ENCODE results near the gene TLE4.
"Not testable (repeated sequence)": the region's sequence is repeated elsewhere in the genome, so short reads cannot be mapped to it uniquely, and the experiment has no call there.

TLE4 gene

DNA sequence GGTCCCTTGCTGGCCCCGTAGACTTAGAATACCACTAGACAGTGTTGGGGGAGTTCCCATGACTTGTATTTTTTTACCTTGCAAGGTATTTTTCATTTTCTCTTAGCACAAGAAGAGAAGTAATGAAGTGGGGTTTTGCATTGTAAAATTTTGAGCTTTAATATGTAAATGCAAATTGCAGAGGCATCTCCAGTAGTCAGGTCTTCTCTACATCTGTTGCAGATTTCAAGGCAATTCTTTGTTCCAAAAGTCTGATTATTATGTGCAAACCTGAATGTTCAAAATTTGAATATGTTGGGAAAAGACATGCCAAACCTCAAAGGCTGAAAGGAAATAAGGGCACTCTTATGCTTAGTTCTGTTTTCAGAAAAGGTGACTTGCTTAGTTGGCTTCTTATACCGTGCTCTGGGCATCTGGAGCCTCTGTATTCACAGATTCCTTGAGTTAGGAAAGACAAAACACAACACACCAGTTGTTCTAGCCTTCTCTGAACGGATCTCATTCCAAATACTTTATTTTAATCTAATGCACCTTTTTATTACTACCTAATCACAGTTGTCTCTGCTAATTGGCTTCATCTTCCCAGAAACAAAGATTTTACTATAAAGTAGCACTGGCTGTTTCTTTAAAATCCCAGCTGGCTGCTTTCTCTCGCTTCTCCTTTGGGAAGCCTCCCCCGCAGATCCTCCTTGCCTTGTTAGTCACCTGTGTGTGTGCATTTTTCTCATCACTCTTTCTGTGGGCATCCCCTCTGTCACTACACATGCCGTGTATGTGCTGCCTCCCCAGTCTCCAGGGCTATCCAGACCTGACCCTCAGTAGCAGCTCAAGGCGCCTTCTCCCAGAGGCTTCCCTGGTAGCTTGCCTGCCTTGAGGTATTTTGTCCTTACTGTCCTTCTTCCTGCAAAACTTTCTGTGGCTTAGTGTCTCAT lies 138.2 kb downstream of the TLE4 start:
- no peak overlapping the region for H3K4me3 ChIP-seq (ENCODE audit: low read depth, low read length)

DNA sequence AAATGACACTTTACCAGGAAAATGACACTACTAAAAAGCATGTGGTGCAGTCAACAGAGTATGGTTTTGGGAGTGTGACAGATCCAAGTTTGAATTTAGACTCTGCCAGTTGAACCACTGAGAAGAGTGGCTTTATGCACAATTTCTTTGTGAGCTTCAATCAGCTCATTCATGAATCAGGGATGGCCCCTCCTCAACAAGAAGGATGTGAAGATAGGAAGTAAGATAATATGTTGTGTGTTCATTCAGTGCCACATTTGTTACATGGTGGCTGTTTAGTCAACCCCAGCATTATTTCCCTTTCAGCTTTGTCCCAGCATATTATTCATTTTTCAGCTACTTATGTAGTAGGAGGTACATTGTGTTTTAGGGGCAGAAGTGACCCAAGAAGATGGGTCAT lies 140.1 kb downstream of the TLE4 start:
- H3K4me3 ChIP-seq (ENCODE audit: low read depth, low read length), result no peak overlapping the region

- H3K4me3 ChIP-seq (ENCODE audit: low read depth, low read length), result no peak overlapping the region
Measured at GRCh38 chr9:79719021-79719420, 147.3 kb downstream of the TLE4 start.

DNA sequence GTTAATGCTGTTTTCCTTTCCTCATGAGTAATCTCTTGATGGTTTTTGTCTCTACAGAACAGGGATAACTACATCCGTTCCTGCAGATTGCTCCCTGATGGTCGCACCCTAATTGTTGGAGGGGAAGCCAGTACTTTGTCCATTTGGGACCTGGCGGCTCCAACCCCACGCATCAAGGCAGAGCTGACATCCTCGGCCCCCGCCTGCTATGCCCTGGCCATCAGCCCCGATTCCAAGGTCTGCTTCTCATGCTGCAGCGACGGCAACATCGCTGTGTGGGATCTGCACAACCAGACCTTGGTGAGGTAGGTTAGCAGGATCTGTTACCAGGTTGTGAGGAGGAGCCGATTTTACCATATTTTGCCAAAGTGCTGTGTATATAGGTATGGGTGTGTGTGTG lies 148.2 kb downstream of the TLE4 start:
- H3K4me3 ChIP-seq (ENCODE audit: low read depth, low read length), result no peak overlapping the region

- H3K4me3 ChIP-seq (ENCODE audit: low read depth, low read length), result no peak overlapping the region
Measured at GRCh38 chr9:79731171-79731890, 159.6 kb downstream of the TLE4 start.

DNA sequence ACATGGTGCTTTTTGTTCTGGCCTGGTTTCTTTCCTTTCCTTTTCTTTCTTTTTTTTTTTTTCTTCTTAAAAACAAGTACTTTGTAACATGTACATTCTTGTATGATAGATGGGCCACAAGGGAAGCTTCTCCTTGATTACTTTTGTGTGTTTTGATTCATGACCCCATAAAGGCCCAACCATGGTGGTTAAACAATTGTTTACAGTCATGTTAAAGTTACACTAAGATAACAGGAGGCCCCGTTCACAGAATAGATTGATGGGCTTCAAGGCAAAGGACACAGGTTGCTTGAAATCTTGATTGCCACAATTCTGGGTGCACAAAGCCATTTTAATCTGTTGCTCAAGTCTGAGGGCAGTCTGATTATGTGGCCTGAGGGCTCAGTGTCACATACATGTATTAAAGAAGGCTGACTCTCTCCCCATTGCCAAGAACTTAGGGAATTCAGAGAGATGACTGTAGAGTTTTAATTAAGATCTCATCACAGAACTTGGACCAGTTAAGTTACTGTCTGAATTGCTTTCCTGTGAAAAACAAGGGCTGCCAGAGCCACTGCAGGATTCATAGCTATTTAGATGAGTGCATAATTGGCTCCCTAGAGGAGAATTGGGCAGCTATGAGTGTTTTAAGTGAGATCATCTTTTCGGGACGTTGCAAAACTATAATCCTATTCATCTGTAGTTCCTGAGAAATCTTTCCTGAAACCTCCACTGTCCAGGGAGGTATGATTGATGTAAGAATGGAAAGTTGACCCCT lies 163.4 kb downstream of the TLE4 start:
- H3K4me3 ChIP-seq (ENCODE audit: low read depth, low read length), result no peak overlapping the region

DNA sequence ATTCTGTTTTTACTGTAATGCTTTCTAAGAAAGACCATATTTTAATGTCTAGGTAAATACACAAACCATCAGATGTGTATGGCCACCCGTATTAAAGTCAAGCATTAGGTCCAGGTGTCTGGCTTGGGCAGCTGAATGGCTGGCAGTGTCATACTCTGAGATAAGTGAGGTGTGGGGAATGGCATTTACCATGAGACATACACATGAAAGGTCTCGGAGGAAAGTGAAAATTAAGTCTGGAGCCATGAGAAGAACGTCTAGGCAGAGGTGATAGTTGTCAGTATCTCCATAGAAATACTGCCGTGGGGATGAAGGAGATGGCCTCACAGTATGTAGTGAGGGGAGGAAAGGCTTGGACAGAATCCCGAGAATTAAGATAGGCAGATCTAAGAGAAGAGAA lies 164.3 kb downstream of the TLE4 start:
- H3K4me3 ChIP-seq (ENCODE audit: low read depth, low read length), result no peak overlapping the region

- H3K4me3 ChIP-seq (ENCODE audit: low read depth, low read length), result no peak overlapping the region
Measured at GRCh38 chr9:79741381-79741780, 169.6 kb downstream of the TLE4 start.

- no peak overlapping the region for H3K4me3 ChIP-seq (ENCODE audit: low read depth, low read length)
Measured at GRCh38 chr9:79742110-79742721, 170.5 kb downstream of the TLE4 start.

GRCh38 chr9:79744521-79744920 lies 172.8 kb downstream of the TLE4 start:
- H3K4me3 ChIP-seq (ENCODE audit: low read depth, low read length), result no peak overlapping the region

DNA sequence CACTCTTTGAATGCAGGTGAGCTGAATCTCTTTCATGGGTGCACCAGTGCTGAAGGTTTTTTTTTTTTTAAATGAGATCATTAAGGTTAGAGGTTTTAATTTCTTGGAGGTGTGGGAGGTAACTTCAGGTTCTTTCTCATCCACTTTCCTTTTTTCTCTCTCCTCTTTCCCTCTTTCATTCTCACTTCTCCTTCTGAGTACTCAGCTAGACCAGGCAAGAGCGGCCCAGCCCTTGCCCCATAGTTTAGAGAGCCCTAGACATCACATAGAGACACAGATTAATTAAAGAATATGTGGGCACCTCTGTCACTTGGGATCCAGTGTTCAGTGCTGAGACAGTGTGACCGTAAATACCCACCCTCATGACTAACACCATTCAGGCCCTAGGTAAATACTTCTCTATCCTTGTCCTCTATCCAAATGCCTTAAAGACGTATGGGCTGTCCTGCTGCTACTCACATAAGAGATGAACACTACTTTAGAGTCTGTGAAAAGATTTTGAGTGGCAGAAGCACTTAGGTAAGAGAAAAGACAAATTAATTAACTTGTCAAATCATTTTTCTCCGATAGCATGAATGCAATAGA lies 174.1 kb downstream of the TLE4 start:
- no peak overlapping the region for H3K4me3 ChIP-seq (ENCODE audit: low read depth, low read length)

DNA sequence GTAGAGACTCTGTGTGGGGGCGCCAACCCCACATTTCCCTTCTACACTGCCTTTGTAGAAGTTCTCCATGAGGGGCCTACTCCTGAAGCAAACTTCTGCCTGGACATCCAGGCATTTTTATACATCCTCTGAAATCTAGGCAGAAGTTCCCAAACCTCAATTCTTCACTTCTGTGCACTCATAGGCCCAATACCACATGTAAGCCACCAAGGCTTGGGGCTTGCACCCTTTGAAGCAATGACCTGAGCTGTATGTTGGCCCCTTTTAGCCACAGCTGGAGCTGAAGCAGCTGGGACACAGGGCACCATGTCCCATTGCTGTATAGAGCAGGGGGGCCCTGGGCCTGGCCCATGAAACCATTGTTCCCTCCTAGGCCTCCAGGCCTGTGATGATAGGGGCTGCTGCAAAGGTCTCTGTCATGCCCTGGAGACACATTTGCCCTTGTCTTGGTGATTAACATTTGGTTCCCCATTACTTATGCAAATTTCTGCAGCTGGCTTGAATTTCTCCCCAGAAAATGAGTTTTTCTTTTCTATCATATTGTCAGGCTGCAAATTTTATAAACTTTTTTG lies 180.2 kb downstream of the TLE4 start:
- H3K4me3 ChIP-seq (ENCODE audit: low read depth, low read length), result not testable (repeated sequence)

DNA sequence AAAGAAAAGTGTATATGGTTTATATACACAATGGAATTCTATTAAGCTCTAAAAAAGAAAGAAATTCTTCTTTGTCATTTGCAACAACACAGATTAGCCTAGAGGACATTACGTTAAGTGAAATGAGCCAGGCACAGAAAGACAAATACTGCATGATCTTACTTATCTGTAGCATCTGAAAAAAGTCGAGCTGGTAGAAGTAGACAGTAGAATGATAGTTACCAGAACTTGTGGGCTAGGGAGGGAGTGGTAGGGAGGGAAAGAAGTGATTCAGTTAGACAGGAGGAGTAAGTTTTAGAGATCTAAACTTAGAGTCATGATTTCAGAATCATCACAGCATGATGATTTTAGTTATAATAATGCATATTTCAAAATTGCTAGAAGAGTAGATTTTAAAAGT lies 184.6 kb downstream of the TLE4 start:
- no peak overlapping the region for H3K4me3 ChIP-seq (ENCODE audit: low read depth, low read length)

- H3K4me3 ChIP-seq (ENCODE audit: low read depth, low read length), result no peak overlapping the region
Measured at GRCh38 chr9:79757074-79757473, 185.3 kb downstream of the TLE4 start.

DNA sequence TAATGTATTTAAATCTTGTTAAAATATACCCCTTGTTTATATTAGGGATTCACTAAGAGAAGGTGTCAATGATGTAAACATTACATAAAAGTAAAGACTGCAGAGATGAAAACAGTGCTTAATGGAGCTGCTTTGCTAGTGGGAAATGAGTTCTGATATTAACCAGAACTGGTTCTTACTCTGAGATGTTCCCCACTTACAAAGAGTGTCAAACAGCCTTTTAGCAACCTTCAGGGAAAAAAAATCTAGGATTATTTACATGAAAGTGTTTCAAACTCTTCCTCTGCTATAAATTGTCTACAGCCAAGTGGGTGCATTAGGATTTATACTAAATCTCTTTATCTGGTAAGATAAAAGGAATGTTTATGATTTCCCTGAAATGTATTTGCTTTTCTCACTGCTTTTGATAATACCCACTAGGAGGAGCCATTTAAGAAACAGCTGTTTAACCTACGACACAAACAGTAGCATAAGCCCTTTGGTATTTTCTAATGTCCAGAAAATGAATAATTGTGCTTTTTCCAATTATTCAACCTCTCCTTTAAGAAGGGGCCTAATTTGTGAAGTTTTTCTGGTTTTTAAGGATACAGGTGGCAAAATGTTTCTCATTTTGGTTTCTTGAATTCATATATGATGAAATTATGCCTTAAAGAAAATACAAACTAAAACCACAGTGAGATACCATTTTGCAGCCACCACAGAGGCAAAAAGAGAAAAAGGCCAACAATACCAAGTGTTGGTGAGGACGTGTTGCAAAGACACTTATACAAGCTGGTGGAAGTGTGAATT lies 186.3 kb downstream of the TLE4 start:
- no peak overlapping the region for H3K4me3 ChIP-seq (ENCODE audit: low read depth, low read length)

- no peak overlapping the region for H3K4me3 ChIP-seq (ENCODE audit: low read depth, low read length)
Measured at GRCh38 chr9:79759460-79759859, 187.7 kb downstream of the TLE4 start.

DNA sequence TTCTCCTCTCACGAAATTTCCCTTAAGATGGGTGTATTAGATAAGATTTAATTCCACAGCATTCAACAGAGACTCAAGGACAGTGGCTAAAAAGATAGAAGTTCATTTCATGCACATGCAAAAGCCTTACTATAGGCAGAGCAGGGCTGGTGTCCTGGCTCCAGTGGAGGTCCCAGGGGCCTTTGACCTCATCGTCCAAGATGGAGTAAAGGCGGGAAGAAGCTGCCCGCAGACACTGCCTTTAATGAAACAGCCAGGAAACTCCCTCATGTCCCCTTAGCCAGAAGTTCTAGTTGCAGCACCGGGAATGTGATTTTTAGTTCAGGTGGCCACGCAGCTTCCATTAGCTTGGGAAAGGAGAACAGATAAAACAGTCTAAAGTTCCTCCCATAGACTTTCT lies 190.3 kb downstream of the TLE4 start:
- H3K4me3 ChIP-seq (ENCODE audit: low read depth, low read length), result no peak overlapping the region

GRCh38 chr9:79763671-79764285 lies 192.0 kb downstream of the TLE4 start:
- no peak overlapping the region for H3K4me3 ChIP-seq (ENCODE audit: low read depth, low read length)

GRCh38 chr9:79764374-79764773 lies 192.6 kb downstream of the TLE4 start:
- H3K4me3 ChIP-seq (ENCODE audit: low read depth, low read length), result no peak overlapping the region

All from iPS-11a (cell line).